GM21390 (cell line): ENCODE measurements around the gene CRNN.

Experiments used
- ATAC-seq: cut with Tn5 transposase; IDR thresholded peaks from one replicate; pipeline ENCODE4 v1.9.1; 2021; ENCODE audit not compliant: unreplicated experiment

The CRNN gene

GRCh38 chr1:152413909-152414308 is at the start of gene CRNN:
Gene CRNN, minus strand, starts transcription at chr1:152414263. Its CDS starts 2,030 bp downstream, at chr1:152412233.
- no peak for ATAC-seq

DNA sequence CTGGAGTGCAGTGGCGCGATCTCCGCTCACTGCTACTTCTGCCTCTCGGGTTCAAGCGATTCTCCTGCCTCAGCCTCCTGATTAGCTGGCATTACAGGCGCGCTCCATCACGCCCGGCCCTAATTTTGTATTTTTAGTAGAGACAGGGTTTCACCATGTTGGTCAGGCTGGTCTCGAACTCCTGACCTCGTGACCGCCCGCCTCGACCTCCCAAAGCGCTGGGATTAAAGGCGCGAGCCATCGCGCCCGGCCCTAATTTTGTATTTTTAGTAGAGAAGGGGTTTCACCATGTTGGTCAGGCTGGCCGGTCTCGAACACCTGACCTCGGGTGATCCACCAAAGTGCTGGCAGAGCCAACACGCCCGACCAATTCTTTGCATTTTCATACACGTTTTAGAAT is 48.6 kb upstream of the CRNN start:
- ATAC-seq: no peak

DNA sequence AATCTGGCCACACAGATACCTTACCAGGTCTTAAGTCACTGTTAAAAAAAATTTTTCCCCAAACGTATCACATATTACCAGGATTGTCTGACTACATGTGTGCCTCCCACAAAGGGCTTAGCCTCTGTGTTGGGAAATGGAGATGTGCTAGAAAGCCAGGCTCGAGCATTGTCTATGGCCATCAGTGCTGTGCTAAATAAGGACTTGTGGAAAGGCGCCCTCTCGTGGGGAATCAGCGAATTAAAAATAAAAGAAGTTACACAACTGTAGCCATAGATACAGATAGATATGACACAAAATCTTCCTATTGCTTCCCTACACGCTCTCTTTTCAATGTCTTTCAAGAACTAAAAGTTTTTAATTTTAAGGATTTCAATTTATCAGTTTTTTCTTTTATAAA is 47.5 kb upstream of the CRNN start:
- ATAC-seq: no peak

GRCh38 chr1:152460529-152460899 is 46.5 kb upstream of the CRNN start:
- no peak for ATAC-seq

- peak; percentile 94 for ATAC-seq
Measured at GRCh38 chr1:152459596-152460528, 45.8 kb upstream of the CRNN start.

GRCh38 chr1:152458384-152459185 is 44.5 kb upstream of the CRNN start:
- ATAC-seq: no peak

- ATAC-seq: no peak
Measured at GRCh38 chr1:152457561-152457960, 43.5 kb upstream of the CRNN start.

- no peak for ATAC-seq
Measured at GRCh38 chr1:152457071-152457470, 43.0 kb upstream of the CRNN start.

DNA sequence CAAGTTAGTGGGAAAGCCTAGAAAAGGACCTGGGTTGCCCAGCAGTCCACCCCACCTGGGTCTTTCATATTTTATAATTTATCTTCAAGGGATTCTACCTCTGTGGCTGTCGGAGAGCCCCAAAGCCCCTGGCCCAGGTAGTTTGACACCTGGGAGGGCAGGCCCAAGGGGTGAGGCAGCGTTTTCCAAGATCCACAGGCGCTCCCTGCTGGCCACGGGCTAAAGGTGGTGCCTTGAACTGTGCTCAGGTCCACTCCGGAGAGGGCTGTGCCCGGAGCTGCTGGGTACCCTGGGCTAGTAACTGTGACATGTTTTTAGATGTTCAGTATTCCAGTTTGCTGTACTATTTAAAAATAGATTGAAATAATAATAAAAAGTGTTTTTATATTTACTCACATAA is 37.2 kb upstream of the CRNN start:
- no peak for ATAC-seq

DNA sequence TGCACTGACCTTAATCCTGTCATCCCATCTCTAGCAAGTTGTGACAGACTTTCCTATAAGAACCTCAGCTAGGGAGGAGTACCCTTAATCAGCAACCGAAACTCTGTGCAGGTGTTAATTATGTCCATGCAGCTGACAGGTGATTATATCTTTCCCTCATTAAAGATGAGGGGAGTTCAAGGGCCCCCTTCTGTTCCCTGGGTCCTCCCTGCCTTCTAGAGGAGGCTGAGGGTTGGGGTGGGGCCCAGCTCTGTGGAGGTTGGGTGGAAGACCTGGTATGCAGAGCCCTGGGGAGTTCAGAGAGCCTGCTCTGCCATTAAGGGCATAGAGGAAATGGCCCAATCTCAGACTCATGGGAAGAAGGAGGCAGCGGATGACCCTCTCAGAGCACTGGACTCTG is 35.6 kb upstream of the CRNN start:
- no peak for ATAC-seq

DNA sequence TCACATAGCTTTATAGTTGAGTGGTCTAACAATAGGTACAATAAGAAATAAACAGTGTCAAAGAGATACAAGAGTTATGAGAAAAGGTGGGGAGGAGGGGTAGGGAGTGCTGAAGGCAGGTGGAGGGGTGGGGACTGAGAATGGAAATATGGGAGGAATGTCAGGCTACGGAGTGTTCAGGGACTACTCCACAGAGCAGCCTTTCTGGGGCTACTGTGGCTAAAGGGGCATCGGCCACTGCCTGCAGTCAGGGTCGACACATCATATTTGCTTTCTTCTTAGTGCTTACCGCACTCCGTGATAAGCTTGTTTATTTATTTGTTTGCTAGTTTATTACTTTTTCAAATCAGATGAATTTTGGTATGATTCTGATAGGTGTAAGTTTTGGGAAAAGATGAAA is 34.4 kb upstream of the CRNN start:
- no peak for ATAC-seq

GRCh38 chr1:152448095-152448494 is 34.0 kb upstream of the CRNN start:
- no peak for ATAC-seq

DNA sequence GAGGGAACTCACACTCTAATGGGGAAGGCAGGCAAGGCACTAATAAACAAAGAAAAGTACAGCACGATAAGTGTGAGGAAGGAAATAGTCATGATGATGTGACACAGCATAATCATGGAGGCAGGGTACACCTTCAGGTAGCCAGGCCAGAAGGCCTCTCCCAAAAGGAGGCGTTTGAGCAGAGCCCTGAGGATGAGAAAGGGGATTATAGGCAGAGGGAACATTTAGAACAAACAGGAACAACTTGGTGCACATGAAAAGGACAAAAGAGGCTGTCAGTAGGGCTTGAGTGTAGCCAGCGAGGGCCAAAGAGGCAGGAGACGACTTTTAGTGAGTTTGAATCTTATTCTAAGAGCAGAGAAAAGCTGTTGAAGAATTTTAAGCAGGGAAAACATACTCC is 33.4 kb upstream of the CRNN start:
- ATAC-seq: no peak

- ATAC-seq: no peak
Measured at GRCh38 chr1:152444045-152444444, 30.0 kb upstream of the CRNN start.

GRCh38 chr1:152442765-152443164 is 28.7 kb upstream of the CRNN start:
- ATAC-seq: no peak

DNA sequence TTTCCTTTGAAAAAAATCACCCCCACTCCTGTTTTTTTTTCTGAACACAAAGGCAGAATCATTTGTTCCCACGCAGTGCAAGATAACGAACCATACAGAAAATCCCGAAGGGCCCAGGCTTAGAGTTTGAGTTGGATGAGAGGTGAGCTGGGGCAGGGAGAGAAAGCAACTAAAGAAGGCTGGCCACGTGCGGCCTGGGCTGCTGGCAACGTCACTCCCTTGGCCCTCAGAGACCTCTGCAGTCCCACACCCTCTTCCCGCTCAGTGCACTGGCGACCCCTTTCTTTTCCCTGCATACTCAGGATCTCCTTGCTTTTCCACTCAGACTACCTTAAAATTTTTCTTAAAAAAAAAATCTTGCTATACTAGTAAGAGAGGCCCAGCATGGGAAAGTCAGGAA is 28.2 kb upstream of the CRNN start:
- no peak for ATAC-seq

DNA sequence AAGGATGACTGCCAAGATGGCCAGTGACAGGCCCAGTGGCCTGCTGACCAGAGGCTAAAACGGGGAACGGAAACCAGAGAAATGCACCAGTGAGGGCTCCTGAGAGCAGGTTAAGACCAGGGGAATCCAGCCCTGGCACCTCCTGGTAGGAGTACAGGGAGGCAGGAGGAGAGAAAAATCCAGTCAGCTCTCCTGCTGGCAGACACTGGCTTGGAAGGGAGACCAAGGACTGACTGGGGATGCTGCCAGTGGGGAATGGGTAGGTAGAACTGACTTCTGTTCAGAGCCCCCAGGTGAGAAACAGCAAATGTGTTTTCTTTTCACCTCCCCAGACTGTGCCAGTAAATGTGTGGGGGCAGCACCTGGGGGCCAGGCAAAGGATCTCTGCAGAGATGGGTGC is 27.7 kb upstream of the CRNN start:
- ATAC-seq: no peak

DNA sequence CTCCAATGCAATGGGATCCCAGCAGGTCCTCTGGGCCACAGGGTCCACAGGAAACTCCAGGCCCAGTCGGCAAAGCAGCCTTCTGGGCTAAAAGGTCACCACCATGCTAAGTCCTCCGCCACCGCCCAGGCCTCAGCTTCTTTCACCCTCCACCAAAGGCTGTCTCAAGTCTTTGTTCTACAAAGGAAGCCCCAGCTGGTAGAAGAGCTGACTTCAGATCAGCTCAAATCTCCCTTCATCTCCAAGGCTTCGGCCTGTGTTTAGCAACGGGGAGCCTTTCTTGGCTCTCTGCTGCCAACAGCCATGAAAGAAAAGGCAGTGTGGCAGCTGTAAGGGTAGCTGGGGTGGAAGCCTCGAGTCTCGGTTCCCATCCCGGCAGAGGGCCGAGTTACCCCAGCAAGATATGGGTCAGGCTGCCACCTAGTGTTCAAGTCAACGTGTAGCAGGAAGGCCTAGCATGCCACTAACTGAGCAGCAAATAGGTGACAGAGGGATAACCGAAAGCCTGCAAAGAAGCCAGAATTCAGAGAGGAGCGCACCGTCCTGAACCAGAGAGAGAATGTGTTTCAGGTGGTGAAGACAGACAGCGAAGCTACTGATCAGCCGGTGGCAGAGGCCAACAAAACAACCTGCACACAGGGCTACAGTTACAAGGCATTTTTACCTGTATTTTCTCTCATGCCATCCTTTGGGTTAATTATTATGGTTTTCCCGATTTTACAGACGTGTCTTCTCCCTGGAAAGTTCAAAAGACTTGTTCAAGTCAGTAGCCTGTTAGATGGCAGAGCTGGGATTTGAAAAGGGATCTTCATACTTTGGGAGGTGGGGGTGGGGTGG is 26.8 kb upstream of the CRNN start:
- ATAC-seq: peak; percentile 84

DNA sequence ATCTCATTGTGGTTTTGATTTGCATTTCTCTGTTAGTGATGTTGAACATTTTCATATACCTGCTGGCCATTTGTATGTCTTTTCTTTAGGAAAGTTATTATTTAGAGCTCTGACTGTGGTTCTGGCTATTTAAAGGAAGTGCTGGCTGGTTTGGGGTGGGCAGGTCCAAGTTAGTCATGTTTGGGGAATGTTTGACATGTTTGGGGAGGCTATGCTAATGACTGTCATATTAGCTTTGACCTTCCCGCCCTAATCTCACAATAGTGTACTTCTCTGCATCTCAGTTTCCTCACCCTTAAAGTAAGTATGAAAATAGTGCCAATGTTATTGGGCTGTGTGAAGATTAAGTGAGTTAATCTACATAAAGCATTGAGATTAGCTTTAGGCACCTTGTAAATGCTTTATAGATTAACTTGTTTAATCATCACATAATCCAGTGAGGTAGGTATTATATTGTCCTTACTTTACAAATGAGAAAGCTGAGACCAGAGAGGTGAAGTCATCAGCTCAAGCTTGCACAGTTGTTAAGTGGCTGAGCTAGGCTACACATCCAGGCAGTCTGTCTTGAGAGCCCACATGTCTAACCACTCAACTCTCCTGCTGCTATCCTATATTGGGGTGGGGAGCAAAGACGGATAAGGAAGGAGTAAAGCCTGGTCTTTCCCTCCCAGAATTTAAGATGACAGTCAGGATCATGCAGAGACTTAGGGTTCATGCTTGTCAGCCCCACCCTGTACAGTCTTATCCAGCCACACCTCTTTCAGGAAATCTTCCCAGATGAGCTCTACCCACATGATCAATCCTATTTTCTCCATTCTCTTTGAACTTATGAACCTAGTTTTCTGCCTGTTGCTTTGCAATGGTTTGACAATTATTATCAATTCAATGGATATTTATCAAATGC is 22.8 kb upstream of the CRNN start:
- ATAC-seq: no peak

DNA sequence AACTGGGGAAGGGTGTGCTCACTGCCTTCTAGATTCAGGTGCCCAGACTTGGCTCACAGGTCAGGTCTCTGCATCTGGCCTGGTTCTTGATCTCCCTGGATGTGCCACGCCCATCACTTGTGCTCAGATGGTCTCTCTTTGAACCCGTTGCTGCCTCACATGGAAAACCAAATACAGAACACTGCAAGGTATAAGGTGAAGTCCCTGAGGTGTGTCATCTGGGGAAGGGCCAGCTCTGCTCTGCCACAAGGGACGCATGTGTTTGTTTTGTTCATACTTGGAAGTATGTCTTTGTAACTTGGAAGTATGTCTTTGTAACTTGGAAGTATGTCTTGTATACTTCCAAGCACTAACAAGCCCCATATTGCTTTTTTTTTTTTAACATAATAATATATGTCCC is 13.4 kb upstream of the CRNN start:
- ATAC-seq: no peak
